CD4-positive, alpha-beta T cell treated with Interleukin-6 at 100 ng/mL for 8 hours (primary cell): Measurements from ENCODE around the gene CAB39.

Source experiments
- DNase-seq: peaks from one replicate; pipeline ENCODE4 v3.0.0-alpha.2; 2020; ENCODE audit warnings: mixed read lengths, low spot score

The CAB39 gene

GRCh38 chr2:230712443-230713330, at the start of gene CAB39:
CAB39 (plus strand) TSS chr2:230712842; CDS start chr2:230760002, 47,160 bp downstream.
- peak; percentile 86 for DNase-seq

- no peak for DNase-seq
Measured at GRCh38 chr2:230664128-230664527, 48.5 kb upstream of the CAB39 start.

- DNase-seq, result no peak
Measured at GRCh38 chr2:230664844-230665243, 47.8 kb upstream of the CAB39 start.

- DNase-seq, result no peak
Measured at GRCh38 chr2:230665263-230665691, 47.4 kb upstream of the CAB39 start.

- DNase-seq, result no peak
Measured at GRCh38 chr2:230666446-230666845, 46.2 kb upstream of the CAB39 start.

GRCh38 chr2:230666885-230667712, 45.5 kb upstream of the CAB39 start:
- no peak for DNase-seq

GRCh38 chr2:230668184-230668938, 44.3 kb upstream of the CAB39 start:
- DNase-seq, result peak; percentile 28

- no peak for DNase-seq
Measured at GRCh38 chr2:230668939-230669303, 43.7 kb upstream of the CAB39 start.

- DNase-seq, result no peak
Measured at GRCh38 chr2:230669386-230669950, 43.2 kb upstream of the CAB39 start.

- no peak for DNase-seq
Measured at GRCh38 chr2:230671117-230671516, 41.5 kb upstream of the CAB39 start.

GRCh38 chr2:230672836-230673235, 39.8 kb upstream of the CAB39 start:
- DNase-seq, result no peak

GRCh38 chr2:230674401-230674800, 38.2 kb upstream of the CAB39 start:
- DNase-seq, result no peak

GRCh38 chr2:230674966-230675672, 37.5 kb upstream of the CAB39 start:
- DNase-seq, result no peak

- DNase-seq, result no peak
Measured at GRCh38 chr2:230676546-230676945, 36.1 kb upstream of the CAB39 start.

- no peak for DNase-seq
Measured at GRCh38 chr2:230677201-230677946, 35.3 kb upstream of the CAB39 start.

GRCh38 chr2:230678018-230678417, 34.6 kb upstream of the CAB39 start:
- no peak for DNase-seq

GRCh38 chr2:230678451-230678850, 34.2 kb upstream of the CAB39 start:
- DNase-seq, result no peak

GRCh38 chr2:230680463-230681170, 32.0 kb upstream of the CAB39 start:
- DNase-seq, result no peak

GRCh38 chr2:230681171-230681545, 31.5 kb upstream of the CAB39 start:
- DNase-seq, result no peak

- no peak for DNase-seq
Measured at GRCh38 chr2:230682546-230682945, 30.1 kb upstream of the CAB39 start.
